AG08395 (cell line): ENCODE measurements around the gene SHC4.
"Not testable (repeated sequence)": the region's sequence is repeated elsewhere in the genome, so short reads cannot be mapped to it uniquely, and the experiment has no call there.

ENCODE experiments used
- DNase-seq: peaks from one replicate; pipeline ENCODE4 v3.0.0; 2012; ENCODE audit warnings: mixed read lengths, low spot score

Gene SHC4

GRCh38 chr15:48883699-48884098 lies 80.0 kb downstream of the SHC4 start:
- DNase-seq, result no peak

GRCh38 chr15:48880070-48880634 lies 83.6 kb downstream of the SHC4 start:
- DNase-seq, result no peak

GRCh38 chr15:48877630-48878595 lies 85.8 kb downstream of the SHC4 start, which contains the start of gene EID1:
TSS of gene EID1 (plus strand) at chr15:48878134. CDS start at chr15:48878177, 43 bp downstream.
- peak; percentile 95 for DNase-seq

- no peak for DNase-seq
Observed at GRCh38 chr15:48876057-48876456, 87.7 kb downstream of the SHC4 start.

- DNase-seq, result no peak
Observed at GRCh38 chr15:48875241-48875960, 88.3 kb downstream of the SHC4 start.

GRCh38 chr15:48872632-48873031 lies 91.1 kb downstream of the SHC4 start:
- no peak for DNase-seq

GRCh38 chr15:48871542-48871941 lies 92.2 kb downstream of the SHC4 start:
- DNase-seq, result no peak

- DNase-seq, result no peak
Observed at GRCh38 chr15:48869966-48870365, 93.8 kb downstream of the SHC4 start.

GRCh38 chr15:48868536-48868935 lies 95.2 kb downstream of the SHC4 start:
- peak; percentile 47 for DNase-seq

- no peak for DNase-seq
Observed at GRCh38 chr15:48868023-48868422, 95.7 kb downstream of the SHC4 start.

GRCh38 chr15:48866141-48866563 lies 97.6 kb downstream of the SHC4 start:
- DNase-seq, result peak; percentile 24

GRCh38 chr15:48865370-48866079 lies 98.2 kb downstream of the SHC4 start:
- DNase-seq, result no peak

- DNase-seq, result no peak
Observed at GRCh38 chr15:48862705-48863104, 101.0 kb downstream of the SHC4 start.

- DNase-seq, result peak; percentile 62
Observed at GRCh38 chr15:48861813-48862431, 101.8 kb downstream of the SHC4 start.

- DNase-seq, result no peak
Observed at GRCh38 chr15:48859426-48859825, 104.3 kb downstream of the SHC4 start.

GRCh38 chr15:48858401-48858800 lies 105.3 kb downstream of the SHC4 start:
- no peak for DNase-seq

GRCh38 chr15:48856942-48857341 lies 106.8 kb downstream of the SHC4 start:
- peak; percentile 15 for DNase-seq

GRCh38 chr15:48855501-48856440 lies 107.9 kb downstream of the SHC4 start:
- peak; percentile 70 for DNase-seq

- not testable (repeated sequence) for DNase-seq
Observed at GRCh38 chr15:48854434-48854833, 109.3 kb downstream of the SHC4 start.

GRCh38 chr15:48851956-48852355 lies 111.8 kb downstream of the SHC4 start:
- DNase-seq, result no peak
